SU-DHL-6 (cell line): ENCODE data around the gene CELA2B.
"Not testable (repeated sequence)": the region's sequence is repeated elsewhere in the genome, so short reads cannot be mapped to it uniquely, and the experiment has no call there.

Experiments used
- H2AFZ ChIP-seq: fragments of 200-600 bp; sonication (generic); 2 replicates; pipeline ENCODE4 v1.6.1; 2014; ENCODE audit warnings: low read depth, mild to moderate bottlenecking, moderate library complexity, mixed read lengths, antibody characterized with exemption, low read length; ENCODE audit not compliant: severe bottlenecking
- H3F3A ChIP-seq: fragments of 200-600 bp; shearing (Covaris generic); 2 replicates; pipeline ENCODE4 v1.6.0; 2016; ENCODE audit warnings: antibody characterized with exemption, mild to moderate bottlenecking; ENCODE audit not compliant: insufficient read depth
- H3K27ac ChIP-seq: fragments of 200-600 bp; sonication (generic); 2 replicates; pipeline ENCODE4 v1.5.1; 2016; ENCODE audit warnings: low read depth, mild to moderate bottlenecking, low read length, moderate library complexity, mixed read lengths
- H3K27me3 ChIP-seq: fragments of 200-600 bp; sonication (generic), shearing (Covaris generic); 2 replicates; pipeline ENCODE4 v1.6.0; 2014; ENCODE audit warnings: mild to moderate bottlenecking, low read length
- H3K36me3 ChIP-seq: fragments of 200-600 bp; sonication (generic); 2 replicates; pipeline ENCODE4 v1.6.1; 2014; ENCODE audit warnings: mild to moderate bottlenecking, low read length, mixed read lengths
- H3K4me2 ChIP-seq: fragments of 300-600, 200-600 bp; shearing (Covaris generic), sonication (generic); 2 replicates; pipeline ENCODE4 v1.6.0; 2014; ENCODE audit warnings: low read length, low read depth, mild to moderate bottlenecking; ENCODE audit not compliant: poor library complexity, severe bottlenecking
- H3K4me3 ChIP-seq: fragments of 200-600 bp; sonication (generic); 2 replicates; pipeline ENCODE4 v1.5.1; 2014; ENCODE audit warnings: antibody characterized with exemption, low read length, mild to moderate bottlenecking, mixed read lengths; ENCODE audit not compliant: insufficient read depth, poor library complexity, severe bottlenecking
- H3K79me2 ChIP-seq: fragments of 200-600 bp; sonication (generic); 2 replicates; pipeline ENCODE4 v1.6.1; 2014; ENCODE audit warnings: mild to moderate bottlenecking, low read length, moderate library complexity; ENCODE audit not compliant: insufficient read depth
- H3K9ac ChIP-seq: fragments of 200-600 bp; sonication (generic); 2 replicates; pipeline ENCODE4 v1.7.0; 2014; ENCODE audit warnings: mild to moderate bottlenecking, low read length
- H3K9me2 ChIP-seq: fragments of 200-600 bp; sonication (generic); replicated peaks from 2 replicates; pipeline ENCODE4 v1.6.1; 2014; ENCODE audit warnings: low read length; ENCODE audit not compliant: insufficient read depth
- H3K9me3 ChIP-seq: fragments of 200-600 bp; sonication (generic); 2 replicates; pipeline ENCODE4 v1.6.1; 2014; ENCODE audit warnings: low read length, mixed read lengths; ENCODE audit not compliant: insufficient read depth
- H4K20me1 ChIP-seq: fragments of 200-600 bp; sonication (generic); 2 replicates; pipeline ENCODE4 v1.6.1; 2014; ENCODE audit warnings: low read depth, mild to moderate bottlenecking, antibody characterized with exemption, low read length, moderate library complexity, mixed read lengths
- CTCF ChIP-seq: fragments of 200-600 bp; sonication (generic); IDR thresholded peaks from one replicate; pipeline ENCODE4 v1.5.1; 2017; ENCODE audit warnings: antibody characterized with exemption, mild to moderate bottlenecking, low read length, moderate library complexity; ENCODE audit not compliant: insufficient read depth, poor library complexity, severe bottlenecking
- EZH2phosphoT487 ChIP-seq: fragments of 200-600 bp; sonication (generic), shearing (Covaris generic); conservative IDR thresholded peaks from 2 replicates; pipeline ENCODE4 v1.6.1; 2018; ENCODE audit warnings: mild to moderate bottlenecking, antibody characterized with exemption, low read length, moderate library complexity, mixed read lengths

Gene CELA2B

GRCh38 chr1:15475752-15476314, at the start of gene CELA2B:
Gene CELA2B (plus strand): TSS chr1:15476104. CDS start chr1:15476126, 22 bp downstream.
- no peaks in the 10 kb centered on the region for H3K36me3 ChIP-seq
- no peaks in the 10 kb centered on the region for H3K9me3 ChIP-seq
- H3K27ac ChIP-seq = no peak within 1 kb of the TSS
- no peaks in the 10 kb centered on the region for H3K27me3 ChIP-seq
- H3K4me3 ChIP-seq = no peak within 1 kb of the TSS
- H3K9ac ChIP-seq = no peak within 1 kb of the TSS
- no peak within 1 kb of the TSS for H2AFZ ChIP-seq
- TF ChIP-seq CTCF (no peak), EZH2phosphoT487 (no peak)
- H3K4me2 ChIP-seq = no peak within 1 kb of the TSS
- H3K9me2 ChIP-seq = no peaks in the 10 kb centered on the region
- H3F3A ChIP-seq = no peaks in the 10 kb centered on the region
- H3K79me2 ChIP-seq = no peaks in the 10 kb centered on the region
- H4K20me1 ChIP-seq = no peaks in the 10 kb centered on the region

GRCh38 chr1:15426492-15427279, 49.2 kb upstream of the CELA2B start:
- H3K9ac ChIP-seq = no peak overlapping the region
- no peak overlapping the region for H2AFZ ChIP-seq
- H3K79me2 ChIP-seq = 0 out of 2 replicates have a peak, but pooled peaks cover 8% of the 10 kb centered on the region
- no peaks in the 10 kb centered on the region for H3K27me3 ChIP-seq
- H3K9me3 ChIP-seq = no peaks in the 10 kb centered on the region
- no peaks in the 10 kb centered on the region for H3K36me3 ChIP-seq
- H3F3A ChIP-seq = no peaks in the 10 kb centered on the region
- H3K4me3 ChIP-seq = no peak overlapping the region
- no peak overlapping the region for H3K27ac ChIP-seq
- no peak overlapping the region for H3K4me2 ChIP-seq
- no peaks in the 10 kb centered on the region for H3K9me2 ChIP-seq
- TF ChIP-seq CTCF = no peak
- TF ChIP-seq EZH2phosphoT487 = no peak
- H4K20me1 ChIP-seq = no peaks in the 10 kb centered on the region

GRCh38 chr1:15427280-15427666, 48.6 kb upstream of the CELA2B start:
- Histone ChIP-seq H3K27me3 (no peaks in the 10 kb centered on the region), H3K9me3 (no peaks in the 10 kb centered on the region), H3K27ac (no peak overlapping the region), H4K20me1 (no peaks in the 10 kb centered on the region), H3K36me3 (no peaks in the 10 kb centered on the region), H3K4me3 (no peak overlapping the region), H3F3A (no peaks in the 10 kb centered on the region), H2AFZ (no peak overlapping the region), H3K9me2 (no peaks in the 10 kb centered on the region), H3K79me2 (0 out of 2 replicates have a peak, but pooled peaks cover 8% of the 10 kb centered on the region), H3K4me2 (no peak overlapping the region), H3K9ac (no peak overlapping the region)
- TF ChIP-seq EZH2phosphoT487 (no peak), CTCF (no peak)

- not testable (repeated sequence) for H3K27ac ChIP-seq, H3K9ac ChIP-seq, H3K79me2 ChIP-seq, H3F3A ChIP-seq, H3K9me3 ChIP-seq, H2AFZ ChIP-seq, H3K4me2 ChIP-seq, H3K36me3 ChIP-seq, H3K4me3 ChIP-seq, H3K27me3 ChIP-seq, H4K20me1 ChIP-seq, H3K9me2 ChIP-seq
These were observed 47.7 kb upstream of the CELA2B start for GRCh38 chr1:15428252-15428651.
